SH-SY5Y (cell line): ENCODE measurements around the gene SLC38A3.

Experiments used
- GATA2 ChIP-seq: IDR thresholded peaks from 2 replicates; pipeline ENCODE4 v1.6.1; 2011; ENCODE audit warnings: mild to moderate bottlenecking, low read depth, low read length
- GATA3 ChIP-seq: IDR thresholded peaks from 2 replicates; pipeline ENCODE4 v1.6.1; 2011; ENCODE audit warnings: low read depth, mild to moderate bottlenecking, low read length, moderate library complexity

The SLC38A3 gene

DNA sequence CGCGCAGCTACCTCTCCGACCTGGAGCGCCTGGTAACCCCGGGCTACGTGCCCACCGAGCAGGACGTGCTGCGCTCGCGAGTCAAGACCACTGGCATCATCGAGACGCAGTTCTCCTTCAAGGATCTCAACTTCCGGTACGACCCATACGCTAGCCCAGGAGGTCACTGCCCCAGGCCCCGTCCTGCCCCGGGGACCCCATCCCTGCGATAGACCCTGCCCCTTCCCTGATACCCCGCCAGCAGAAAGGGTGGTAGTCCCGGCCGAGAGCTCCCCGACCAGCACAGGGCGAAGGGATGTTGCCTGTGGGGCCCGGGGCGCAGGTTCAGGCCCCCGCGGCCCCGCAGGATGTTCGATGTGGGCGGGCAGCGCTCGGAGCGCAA is 11.3 kb upstream of the SLC38A3 start:
- TF ChIP-seq GATA3 (no peak), GATA2 (no peak)

DNA sequence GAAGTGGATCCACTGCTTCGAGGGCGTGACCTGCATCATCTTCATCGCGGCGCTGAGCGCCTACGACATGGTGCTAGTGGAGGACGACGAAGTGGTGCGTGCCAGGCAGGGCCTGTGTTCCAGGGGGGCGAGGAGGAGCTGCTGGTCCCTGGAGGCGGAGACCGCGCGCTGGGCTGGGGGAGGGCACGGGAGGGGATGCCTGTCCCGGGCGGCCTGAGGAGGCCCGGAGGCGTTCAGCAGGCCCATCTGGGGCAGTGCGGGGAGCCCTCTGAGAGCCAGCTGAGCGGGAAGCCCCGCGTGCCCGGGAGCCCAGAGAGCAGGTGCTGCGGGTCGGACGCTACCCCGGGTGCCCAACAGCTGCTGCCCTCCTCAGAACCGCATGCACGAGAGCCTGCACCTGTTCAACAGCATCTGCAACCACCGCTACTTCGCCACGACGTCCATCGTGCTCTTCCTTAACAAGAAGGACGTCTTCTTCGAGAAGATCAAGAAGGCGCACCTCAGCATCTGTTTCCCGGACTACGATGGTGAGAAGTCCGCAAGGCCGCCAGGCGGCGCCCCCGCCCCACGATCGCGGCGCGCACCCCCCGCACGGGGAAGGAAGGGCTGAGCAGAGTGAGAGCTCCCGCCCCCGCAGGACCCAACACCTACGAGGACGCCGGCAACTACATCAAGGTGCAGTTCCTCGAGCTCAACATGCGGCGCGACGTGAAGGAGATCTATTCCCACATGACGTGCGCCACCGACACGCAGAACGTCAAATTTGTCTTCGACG is 10.8 kb upstream of the SLC38A3 start:
- TF ChIP-seq GATA3 (no peak), GATA2 (no peak)

DNA sequence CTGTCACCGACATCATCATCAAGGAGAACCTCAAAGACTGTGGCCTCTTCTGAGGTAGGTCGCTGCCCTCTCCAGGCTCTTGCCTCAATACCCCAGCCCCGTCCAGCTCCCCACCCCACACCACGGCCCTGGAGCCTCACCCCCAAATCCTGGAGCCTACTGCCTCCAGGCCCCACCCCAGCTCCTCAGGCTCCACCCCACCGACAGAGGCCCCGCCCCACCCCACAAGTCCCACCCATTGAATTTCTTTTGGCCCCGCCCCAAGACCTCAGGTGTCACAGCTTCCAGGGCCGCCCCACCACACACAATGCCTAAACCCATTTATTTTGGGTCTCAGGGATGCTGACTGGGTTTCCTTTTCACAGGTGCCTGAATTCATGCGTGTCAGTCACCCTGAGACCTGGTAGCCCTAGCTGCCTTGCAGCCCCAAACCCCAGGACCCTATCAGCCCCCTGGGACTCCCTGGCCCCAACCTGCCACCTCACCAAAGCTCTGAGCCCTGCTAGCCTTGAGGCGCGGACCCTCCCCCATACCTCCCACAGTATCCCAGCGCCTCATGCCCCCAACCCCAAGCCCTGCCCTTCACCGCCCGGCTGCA is 10.1 kb upstream of the SLC38A3 start:
- TF ChIP-seq GATA3 (no peak), GATA2 (no peak)

DNA sequence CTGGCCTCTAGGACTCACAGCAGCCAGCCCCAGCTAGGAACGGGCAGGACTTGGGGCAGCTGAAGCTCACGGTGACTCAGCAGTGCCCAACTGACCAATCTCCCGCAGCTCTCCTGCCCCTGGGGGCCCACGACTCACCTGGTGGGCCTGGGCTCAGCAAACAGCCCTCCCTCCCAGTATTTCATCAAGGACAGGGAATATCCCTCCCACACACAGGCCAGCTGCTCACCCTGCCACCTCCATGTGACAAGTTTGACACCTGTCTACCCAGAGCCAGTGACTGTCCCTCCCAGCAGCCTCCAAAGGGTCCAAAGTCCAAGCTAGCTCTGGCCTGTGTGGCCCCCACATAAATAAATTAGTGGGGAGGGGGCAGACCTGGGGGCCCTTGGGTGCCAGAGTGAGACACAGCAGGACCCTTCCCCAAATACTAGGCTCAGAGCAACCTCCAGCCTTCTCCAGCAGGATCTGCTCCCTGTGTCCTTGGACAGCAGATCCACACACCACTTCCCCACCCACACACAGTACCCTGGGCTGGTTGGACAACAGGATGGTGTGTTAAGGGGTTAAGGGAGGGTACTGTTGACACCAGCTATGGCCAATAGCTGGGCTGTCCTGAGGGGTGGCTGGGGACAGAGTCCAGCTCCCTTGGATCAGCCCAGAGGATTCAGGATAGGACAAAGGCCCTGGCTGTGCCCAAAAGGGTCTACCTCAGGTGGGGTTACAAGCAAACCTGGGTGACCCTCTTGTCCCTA is 9.4 kb upstream of the SLC38A3 start:
- TF ChIP-seq GATA3 (no peak), GATA2 (no peak)

DNA sequence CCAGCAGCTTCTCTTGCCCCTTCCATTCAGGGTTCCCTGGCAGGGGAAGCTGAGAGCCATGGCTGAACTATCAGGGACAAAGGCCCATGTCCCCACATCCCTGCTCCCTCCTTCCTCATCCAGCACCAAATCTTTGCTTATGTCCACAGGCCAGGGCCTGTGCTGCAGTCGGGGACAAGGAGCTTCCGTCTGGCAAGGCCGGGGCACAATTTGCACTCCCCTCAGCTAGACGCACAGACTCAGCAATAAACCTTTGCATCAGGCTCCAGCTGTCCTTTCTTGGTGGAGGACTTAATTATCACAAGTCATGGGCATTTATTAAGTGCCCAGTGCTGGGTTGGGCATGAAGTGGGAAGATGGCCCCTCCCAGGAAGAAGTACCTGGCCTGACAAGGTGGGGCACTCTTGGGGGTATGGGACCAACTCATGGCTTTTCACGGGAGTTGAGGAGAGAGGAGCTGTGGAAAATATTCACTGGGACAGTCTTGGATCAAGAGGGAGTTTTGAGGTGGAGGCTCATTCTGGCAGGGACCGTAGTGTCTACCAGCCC is 8.7 kb upstream of the SLC38A3 start:
- TF ChIP-seq GATA3 (no peak), GATA2 (no peak)

DNA sequence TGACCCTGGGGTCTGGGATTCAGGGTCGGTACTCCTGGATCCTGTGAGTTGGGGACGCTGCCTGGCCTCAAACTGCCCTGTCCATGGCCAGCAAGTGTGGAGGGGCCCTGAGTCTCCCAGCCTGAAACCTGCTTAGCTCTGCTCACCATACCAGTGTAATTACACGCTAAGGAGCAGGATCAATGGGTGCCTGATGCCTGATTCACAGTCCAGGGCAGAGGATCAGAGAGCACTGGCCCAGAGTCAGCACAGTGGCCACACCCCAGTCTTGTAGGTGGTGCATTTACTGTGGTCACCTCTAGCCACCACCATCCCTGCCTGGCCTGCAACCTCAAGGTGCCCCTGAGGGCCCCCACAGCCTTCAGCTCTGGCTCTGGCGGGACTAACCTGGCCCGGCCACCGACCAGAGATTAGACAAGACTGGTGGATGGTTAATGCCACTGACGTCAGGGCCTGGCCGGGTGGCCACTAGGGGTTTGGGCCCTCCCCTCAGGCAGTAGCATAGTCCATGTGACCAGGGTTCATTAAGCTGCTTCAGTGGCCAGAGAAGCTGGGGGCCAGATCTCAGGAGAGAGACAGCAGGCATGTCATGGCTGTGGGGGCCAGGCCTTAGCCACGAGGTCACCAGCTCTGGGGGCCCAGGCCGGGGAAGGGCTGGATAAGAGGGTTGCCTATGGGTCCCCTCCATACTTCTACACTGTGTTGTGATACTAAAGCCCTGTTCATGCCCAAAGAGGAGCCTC is 3.3 kb upstream of the SLC38A3 start:
- TF ChIP-seq GATA2 (no peak), GATA3 (no peak)

DNA sequence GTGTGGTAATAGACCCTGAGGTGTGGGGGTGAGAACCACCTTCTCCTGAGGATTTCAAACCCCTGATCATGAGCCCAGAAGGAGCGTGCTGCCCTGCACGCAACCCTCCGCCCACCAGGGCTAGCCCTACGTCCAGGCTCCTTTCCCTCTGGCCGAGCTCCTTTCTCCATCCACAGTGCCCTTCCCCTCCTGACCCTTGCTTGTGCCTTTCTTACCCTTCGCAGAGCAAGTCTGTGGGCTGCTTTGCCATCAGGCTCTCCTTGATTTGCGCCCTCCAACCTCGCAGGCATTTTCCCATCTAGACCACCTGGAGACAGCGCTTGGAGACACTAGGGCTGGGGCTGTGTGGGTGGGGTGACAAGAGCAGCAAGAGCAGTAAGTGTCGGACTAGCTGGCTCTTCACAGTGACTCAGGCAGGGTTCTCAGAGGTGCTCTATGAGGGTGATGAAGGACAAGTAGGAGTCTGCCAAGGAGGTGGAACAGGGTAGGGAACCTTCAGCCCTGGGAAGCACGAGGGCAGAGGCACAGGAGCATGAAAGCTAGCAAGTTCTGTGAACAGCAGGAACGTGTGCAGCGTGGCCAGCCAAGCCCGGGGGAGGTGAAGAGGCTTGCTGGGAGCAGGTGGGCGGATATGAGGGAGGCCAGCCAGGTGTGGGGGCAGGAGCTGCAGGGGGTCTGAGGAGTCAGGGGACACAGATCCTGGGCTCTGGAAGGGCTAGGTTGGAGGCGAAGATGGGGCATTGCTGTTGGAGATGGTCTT is 2.5 kb upstream of the SLC38A3 start:
- TF ChIP-seq GATA2 = no peak
- no peak for TF ChIP-seq GATA3

DNA sequence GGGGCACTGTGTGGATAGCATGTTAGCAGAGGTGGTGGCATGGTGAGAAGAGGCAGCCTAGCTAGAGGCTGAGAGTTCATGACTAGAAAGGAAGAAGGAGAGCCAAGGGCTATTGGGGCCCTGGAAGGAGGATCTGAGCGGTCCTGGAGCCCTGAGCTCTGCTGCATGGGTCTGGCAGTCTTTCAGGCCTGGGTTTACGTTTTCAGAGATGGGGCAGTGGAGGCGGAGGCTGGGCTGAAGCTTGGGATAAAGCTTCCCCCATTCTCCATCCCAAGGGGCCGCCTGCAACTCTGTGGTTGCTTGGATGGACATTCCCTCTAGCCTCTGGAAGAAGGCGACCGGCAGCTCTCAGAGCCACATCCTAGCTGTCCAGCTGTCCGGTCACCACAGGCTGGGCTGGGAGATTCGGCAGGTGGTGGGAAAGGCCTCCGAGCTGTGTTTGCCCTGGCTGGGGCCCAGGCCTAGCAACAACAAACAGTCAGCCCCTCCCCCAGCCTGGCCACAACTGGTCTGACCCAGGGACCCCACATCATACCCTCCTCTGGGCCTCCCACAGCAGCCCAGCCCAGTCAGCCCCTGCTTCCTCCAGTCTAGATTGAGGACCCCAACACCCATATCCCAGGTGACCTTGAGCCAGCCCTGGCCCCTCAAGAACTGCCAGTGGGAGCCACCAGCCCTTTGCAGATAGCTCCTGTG is 1.8 kb upstream of the SLC38A3 start:
- TF ChIP-seq GATA2 = no peak
- no peak for TF ChIP-seq GATA3

DNA sequence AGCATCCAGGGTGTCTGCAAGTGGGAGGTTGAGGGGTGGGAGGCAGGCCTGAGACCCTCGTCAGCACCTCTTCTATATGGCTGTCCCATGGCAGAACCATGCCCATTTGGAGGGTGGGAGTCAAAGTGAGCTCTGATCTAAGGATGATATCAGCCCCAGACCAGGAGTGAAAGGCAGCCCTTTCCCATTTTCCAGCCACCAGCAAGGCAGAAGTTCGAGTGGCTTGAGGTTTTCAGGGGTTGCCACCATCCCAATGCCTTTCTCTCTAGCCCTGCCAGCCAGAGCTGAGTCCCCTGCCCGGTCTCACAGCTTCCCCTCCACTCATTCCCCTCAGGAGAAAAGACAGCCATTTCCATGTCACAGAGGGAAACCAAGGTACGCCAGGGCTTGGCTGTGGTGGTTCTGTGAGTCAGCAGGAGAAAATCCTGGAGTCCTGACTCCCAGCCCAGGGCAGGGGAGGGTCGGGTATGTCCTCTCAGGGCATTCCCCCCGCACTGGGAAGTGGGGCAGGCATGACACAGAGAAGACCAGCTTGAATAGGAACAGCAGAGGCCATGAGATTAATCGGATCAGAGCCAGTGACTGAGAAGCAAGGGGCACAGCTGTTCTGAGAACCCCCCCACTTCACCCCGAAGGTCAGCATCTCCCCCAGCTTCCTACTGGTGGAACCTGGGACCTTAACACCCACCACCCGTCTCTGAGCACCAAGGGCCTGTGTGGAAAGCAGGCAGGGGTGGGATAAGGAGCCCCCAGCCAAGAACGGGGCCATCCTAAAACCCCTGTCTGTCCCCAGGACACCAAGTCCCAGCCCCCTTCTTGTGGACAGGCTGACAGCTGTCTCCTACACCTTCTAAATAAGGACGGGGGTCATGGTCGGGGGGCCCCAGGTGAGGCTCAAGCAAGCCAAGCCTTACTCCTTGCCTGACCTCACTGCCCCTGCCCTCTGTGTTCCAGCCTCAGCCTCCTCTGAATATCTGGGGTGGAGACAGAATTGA is 965 bp upstream of the SLC38A3 start:
- TF ChIP-seq GATA3 = no peak
- TF ChIP-seq GATA2 = no peak

DNA sequence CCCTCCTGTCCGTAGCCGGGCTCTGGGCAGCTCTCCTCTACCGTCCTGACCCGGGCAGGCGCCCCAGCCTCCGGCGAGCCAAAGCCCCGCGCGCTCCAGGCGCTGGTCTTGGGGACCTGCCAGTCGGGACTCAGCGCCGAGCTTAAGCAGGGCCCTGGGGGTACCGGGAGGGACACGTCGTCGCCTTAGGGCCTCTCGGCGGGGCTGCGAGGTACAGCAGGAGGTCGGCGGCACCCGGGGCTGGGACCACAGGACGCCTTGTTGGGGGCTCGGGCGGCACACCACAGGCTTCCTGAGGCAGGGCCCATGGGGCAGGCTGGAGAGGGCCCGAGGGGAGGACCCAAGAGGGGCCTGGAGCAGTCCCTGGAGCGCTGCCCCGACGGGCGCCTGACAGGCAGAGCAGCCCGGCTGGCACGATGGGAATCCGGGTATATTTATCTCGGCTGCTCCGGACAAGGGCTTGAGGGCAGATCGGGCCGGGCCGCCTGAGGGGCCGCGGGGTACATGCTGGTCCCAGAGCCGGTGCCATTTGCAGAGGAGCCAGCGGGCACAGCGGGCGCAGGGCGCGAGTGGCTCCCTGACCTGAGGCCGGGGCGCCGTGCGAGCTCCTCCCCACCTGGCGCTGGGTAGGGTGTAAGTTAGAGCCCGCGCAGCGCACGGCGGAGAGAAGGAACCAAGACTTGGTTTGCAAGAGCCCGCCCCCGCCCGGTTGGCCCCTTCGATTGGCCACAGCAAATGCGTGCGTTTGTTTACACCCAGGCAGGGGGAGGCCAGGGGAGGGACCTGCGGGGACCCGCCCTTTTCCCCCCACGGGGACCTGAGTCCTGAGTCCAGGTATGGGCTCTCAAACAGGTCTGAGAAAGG is 574 bp downstream of the SLC38A3 start:
- TF ChIP-seq GATA2 = no peak
- TF ChIP-seq GATA3 = no peak
